ENCODE measurements around the gene SART1. TPM values are rescaled to one million over a fixed set of nuclear protein-coding genes. Genes with fewer than 3 reads are reported as not detected.

Gene SART1
- total and polyA plus RNA-seq, 4 donors, result 13.6 to 24.3 (median 15.1) TPM

DNA sequence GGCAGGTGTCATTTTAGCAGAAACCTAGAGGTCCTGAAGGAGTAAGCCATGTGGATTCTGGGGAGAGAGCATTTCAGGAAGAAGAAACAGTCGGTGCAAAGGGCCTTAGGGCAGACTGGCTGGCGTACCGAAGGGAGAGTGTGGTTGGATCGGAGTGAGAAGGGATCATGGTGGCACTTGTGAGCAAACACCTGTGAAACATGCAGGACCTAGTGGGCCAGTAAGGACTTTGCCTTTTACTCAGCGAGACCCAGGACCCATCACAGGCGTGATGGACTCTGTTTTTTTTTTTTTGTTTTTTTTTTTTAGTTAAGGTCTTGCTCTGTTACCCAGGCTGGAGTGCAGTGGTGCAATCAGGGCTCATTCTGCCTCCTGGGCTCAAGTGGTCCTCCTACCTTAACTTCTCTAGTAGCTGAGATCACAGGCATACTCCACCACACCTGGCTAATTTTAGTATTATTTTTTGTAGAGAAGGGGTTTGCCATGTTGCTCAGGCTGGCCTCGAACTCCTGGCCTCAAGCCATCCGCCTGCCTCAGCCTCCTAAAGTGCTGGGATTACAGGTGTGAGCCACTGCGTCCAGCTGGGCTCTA, 19.7 kb upstream of the SART1 start:
- peaks cover 0 to 2% (median 0%) of the 10 kb centered on the region in 4 donors for H3K4me1 ChIP-seq (ENCODE audit: control insufficient read depth in 4 of 4, insufficient read depth in 4 of 4, low read length in 3 of 4)
- H3K27me3 ChIP-seq (ENCODE audit: control insufficient read depth in 4 of 4, insufficient read depth in 4 of 4, low read length in 3 of 4), result no peaks in the 10 kb centered on the region
- no peak overlapping the region for H3K27ac ChIP-seq (ENCODE audit: low read depth in 1 of 2, low read length in 2 of 2)
- no peak overlapping the region for H3K4me3 ChIP-seq (ENCODE audit: low read depth in 1 of 3, low read length in 3 of 3)
- no peaks in the 10 kb centered on the region for H3K9me3 ChIP-seq (ENCODE audit: control insufficient read depth in 4 of 4, low read length in 3 of 4)
- no peak overlapping the region for H3K9ac ChIP-seq (ENCODE audit: low read depth in 1 of 2, low read length in 2 of 2)
- no peak for DNase-seq (ENCODE audit: low spot score)
- no peaks in the 10 kb centered on the region for H3K36me3 ChIP-seq (ENCODE audit: control insufficient read depth in 4 of 4, insufficient read depth in 3 of 4, low read depth in 1 of 4, low read length in 3 of 4)
- TF ChIP-seq SP1 (IDR thresholded peaks at IDR 0.05) (no peak), HNF4A (conservative IDR thresholded peaks at IDR 0.05) (no peak), NR2F2 (IDR thresholded peaks at IDR 0.05) (no peak), FOXA2 (IDR thresholded peaks at IDR 0.05) (no peak), TAF1 (conservative IDR thresholded peaks at IDR 0.05) (no peak), RXRA (IDR thresholded peaks at IDR 0.05) (no peak), YY1 (IDR thresholded peaks at IDR 0.05) (no peak), GABPA (IDR thresholded peaks at IDR 0.05 in 1 of 2, conservative IDR thresholded peaks at IDR 0.05 in 1 of 2) (no peak), EGR1 (IDR thresholded peaks at IDR 0.05; ENCODE audit: low read depth in 2 of 2) (no peak), FOXA1 (IDR thresholded peaks at IDR 0.05) (no peak), RAD21 (IDR thresholded peaks at IDR 0.05) (no peak), HNF4G (IDR thresholded peaks at IDR 0.05) (no peak), JUND (IDR thresholded peaks at IDR 0.05) (no peak)
- TF ChIP-seq, protein P1, sequence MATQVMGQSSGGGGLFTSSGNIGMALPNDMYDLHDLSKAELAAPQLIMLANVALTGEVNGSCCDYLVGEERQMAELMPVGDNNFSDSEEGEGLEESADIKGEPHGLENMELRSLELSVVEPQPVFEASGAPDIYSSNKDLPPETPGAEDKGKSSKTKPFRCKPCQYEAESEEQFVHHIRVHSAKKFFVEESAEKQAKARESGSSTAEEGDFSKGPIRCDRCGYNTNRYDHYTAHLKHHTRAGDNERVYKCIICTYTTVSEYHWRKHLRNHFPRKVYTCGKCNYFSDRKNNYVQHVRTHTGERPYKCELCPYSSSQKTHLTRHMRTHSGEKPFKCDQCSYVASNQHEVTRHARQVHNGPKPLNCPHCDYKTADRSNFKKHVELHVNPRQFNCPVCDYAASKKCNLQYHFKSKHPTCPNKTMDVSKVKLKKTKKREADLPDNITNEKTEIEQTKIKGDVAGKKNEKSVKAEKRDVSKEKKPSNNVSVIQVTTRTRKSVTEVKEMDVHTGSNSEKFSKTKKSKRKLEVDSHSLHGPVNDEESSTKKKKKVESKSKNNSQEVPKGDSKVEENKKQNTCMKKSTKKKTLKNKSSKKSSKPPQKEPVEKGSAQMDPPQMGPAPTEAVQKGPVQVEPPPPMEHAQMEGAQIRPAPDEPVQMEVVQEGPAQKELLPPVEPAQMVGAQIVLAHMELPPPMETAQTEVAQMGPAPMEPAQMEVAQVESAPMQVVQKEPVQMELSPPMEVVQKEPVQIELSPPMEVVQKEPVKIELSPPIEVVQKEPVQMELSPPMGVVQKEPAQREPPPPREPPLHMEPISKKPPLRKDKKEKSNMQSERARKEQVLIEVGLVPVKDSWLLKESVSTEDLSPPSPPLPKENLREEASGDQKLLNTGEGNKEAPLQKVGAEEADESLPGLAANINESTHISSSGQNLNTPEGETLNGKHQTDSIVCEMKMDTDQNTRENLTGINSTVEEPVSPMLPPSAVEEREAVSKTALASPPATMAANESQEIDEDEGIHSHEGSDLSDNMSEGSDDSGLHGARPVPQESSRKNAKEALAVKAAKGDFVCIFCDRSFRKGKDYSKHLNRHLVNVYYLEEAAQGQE (IDR thresholded peaks at IDR 0.05), result no peak
- TF ChIP-seq, protein P2, sequence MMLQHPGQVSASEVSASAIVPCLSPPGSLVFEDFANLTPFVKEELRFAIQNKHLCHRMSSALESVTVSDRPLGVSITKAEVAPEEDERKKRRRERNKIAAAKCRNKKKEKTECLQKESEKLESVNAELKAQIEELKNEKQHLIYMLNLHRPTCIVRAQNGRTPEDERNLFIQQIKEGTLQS (IDR thresholded peaks at IDR 0.05), result no peak
- TF ChIP-seq, protein P3, sequence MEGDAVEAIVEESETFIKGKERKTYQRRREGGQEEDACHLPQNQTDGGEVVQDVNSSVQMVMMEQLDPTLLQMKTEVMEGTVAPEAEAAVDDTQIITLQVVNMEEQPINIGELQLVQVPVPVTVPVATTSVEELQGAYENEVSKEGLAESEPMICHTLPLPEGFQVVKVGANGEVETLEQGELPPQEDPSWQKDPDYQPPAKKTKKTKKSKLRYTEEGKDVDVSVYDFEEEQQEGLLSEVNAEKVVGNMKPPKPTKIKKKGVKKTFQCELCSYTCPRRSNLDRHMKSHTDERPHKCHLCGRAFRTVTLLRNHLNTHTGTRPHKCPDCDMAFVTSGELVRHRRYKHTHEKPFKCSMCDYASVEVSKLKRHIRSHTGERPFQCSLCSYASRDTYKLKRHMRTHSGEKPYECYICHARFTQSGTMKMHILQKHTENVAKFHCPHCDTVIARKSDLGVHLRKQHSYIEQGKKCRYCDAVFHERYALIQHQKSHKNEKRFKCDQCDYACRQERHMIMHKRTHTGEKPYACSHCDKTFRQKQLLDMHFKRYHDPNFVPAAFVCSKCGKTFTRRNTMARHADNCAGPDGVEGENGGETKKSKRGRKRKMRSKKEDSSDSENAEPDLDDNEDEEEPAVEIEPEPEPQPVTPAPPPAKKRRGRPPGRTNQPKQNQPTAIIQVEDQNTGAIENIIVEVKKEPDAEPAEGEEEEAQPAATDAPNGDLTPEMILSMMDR (IDR thresholded peaks at IDR 0.05; ENCODE audit: low read depth, low read length, missing input control), result no peak
- TF ChIP-seq, protein P4, sequence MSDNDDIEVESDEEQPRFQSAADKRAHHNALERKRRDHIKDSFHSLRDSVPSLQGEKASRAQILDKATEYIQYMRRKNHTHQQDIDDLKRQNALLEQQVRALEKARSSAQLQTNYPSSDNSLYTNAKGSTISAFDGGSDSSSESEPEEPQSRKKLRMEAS (IDR thresholded peaks at IDR 0.05), result no peak
- TF ChIP-seq, protein P5, sequence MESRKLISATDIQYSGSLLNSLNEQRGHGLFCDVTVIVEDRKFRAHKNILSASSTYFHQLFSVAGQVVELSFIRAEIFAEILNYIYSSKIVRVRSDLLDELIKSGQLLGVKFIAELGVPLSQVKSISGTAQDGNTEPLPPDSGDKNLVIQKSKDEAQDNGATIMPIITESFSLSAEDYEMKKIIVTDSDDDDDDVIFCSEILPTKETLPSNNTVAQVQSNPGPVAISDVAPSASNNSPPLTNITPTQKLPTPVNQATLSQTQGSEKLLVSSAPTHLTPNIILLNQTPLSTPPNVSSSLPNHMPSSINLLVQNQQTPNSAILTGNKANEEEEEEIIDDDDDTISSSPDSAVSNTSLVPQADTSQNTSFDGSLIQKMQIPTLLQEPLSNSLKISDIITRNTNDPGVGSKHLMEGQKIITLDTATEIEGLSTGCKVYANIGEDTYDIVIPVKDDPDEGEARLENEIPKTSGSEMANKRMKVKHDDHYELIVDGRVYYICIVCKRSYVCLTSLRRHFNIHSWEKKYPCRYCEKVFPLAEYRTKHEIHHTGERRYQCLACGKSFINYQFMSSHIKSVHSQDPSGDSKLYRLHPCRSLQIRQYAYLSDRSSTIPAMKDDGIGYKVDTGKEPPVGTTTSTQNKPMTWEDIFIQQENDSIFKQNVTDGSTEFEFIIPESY (IDR thresholded peaks at IDR 0.05), result no peak
- WGBS, result 76% methylated on average over 9 of the region's 9 CpGs
